GM18951 (cell line): ENCODE results near the gene EXOC2.
"Not testable (repeated sequence)": the region's sequence is repeated elsewhere in the genome, so short reads cannot be mapped to it uniquely, and the experiment has no call there.

Experiments
- POLR2A ChIP-seq: IDR thresholded peaks from 4 replicates; pipeline ENCODE4 v1.6.1; 2011; ENCODE audit warnings: mild to moderate bottlenecking; ENCODE audit not compliant: insufficient read length, insufficient read depth; ENCODE audit errors: extremely low read depth
- in situ Hi-C: fragments of 300-500 bp; cut with MboI; formaldehyde crosslinking; loops from one replicate; pipeline ENCODE4 v1.12.0; 2022; ENCODE audit warnings: low sequenced_read_pairs, mixed read lengths, inconsistent platforms; ENCODE audit not compliant: unreplicated experiment

The EXOC2 gene

GRCh38 chr6:562052-562676 is 130.8 kb downstream of the EXOC2 start:
- TF ChIP-seq POLR2A, result no peak
- in situ Hi-C loops, result no loop called here

DNA sequence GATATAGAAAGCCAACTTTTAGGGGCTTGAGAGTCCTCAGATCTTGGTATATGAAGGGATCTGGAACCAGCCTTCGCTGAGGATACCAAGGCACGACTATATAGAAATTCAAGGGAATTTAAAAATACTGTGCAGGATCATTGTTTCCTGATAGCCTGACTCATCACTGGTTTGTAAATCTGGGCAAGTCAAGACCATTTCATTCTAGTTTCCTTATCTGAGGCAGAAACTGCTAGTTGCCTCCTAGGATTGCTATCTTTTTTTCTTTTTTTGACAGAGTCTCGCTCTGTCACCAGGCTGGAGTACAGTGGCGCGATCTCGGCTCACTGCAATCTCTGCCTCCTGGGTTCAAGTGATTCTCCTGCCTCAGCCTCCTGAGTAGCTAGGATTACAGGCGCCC is 131.6 kb downstream of the EXOC2 start:
- in situ Hi-C loops, result not testable (repeated sequence)

DNA sequence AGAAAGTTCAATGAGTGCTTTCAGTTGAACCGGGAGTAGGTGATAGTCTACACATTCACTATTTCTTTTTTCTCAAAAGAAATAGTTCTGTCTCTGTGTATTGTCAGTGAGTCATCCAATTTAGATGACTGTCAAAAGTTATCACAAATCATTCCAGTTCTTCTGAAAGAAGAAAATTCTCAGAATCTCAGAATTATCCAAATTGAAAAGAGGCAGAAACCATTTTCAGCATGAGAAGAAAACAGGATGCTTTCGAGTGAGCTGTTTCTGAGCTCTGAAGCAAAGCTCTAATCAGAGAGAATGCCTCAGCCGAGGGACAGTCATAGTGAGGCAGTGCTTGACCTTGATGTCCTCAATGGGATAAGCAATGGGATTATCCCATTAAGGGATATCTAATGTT is 134.0 kb downstream of the EXOC2 start:
- no peak for TF ChIP-seq POLR2A
- in situ Hi-C loops, result no loop called here

GRCh38 chr6:558089-558488 is 134.8 kb downstream of the EXOC2 start:
- in situ Hi-C loops, result no loop called here
- TF ChIP-seq POLR2A, result no peak

DNA sequence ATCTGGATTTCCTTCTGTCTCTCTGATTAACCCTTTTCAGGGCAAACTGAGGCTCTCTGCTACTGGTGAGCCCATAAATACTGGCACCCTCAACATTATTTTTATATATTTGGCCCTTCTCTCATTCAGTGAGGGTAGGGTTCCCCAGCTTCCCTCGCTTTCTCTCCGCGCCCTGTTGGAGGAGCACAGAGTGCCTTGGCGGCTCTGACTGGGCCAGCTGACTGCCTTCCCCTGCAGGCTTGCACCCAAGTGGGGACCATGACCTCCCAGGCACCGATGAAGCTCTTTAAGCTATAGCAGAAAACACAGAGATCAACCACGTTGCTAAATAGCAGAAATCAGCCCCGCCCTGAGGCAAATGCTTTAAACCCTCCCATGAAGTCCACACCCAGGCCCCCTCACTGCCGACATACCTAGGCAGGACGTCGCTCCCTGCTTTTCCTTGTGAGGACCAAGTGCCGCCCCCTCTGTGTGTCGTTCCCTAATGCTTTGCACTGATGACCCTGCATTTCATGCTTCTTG is 141.0 kb downstream of the EXOC2 start:
- no peak for TF ChIP-seq POLR2A
- in situ Hi-C loops, result no loop called here

- in situ Hi-C loops, result no loop called here
- TF ChIP-seq POLR2A, result no peak
Observed at GRCh38 chr6:551405-551804, 141.5 kb downstream of the EXOC2 start.

DNA sequence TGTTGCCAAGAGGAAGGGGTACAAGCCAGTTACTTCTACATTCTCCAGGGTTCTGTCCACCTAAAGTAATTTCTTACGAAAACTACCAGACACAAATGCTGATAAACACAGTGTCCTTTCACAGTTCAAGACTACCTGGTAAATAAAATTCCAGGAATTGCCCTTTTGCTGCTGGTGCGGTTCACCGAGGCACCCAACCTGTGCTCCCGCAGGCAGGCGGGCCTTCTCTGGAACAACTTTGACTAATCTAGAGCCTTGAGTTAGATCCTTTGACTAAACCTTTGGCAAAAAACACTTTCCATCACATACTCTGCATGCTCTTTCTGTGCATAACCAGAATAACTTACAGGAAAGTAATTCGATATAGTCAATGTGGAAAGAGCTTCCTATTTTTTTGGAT is 143.0 kb downstream of the EXOC2 start:
- no peak for TF ChIP-seq POLR2A
- in situ Hi-C loops, result no loop called here

DNA sequence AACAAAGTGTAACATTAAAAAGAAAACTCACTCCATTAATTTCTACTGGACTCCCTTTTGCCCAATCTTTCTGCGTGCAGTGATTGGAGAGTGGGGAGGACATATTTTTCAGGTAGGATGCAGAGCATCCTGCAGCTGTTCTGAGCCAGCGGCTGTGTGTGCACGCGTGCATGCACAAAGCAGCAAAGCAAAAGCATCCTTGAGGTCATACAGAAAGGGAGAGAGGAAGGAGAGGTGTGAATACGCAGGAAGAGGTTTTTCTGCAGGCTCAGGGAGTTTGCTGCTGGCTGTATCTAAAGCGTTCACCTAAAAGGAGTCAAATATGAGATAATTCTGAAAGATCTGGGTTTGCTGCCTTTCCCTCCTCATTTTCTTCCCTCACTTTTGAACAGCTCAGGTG is 144.4 kb downstream of the EXOC2 start:
- no peak for TF ChIP-seq POLR2A

GRCh38 chr6:548091-548490 is 144.8 kb downstream of the EXOC2 start:
- in situ Hi-C loops, result no loop called here
- TF ChIP-seq POLR2A, result no peak

More for the DNA sequence above, 144.4 kb downstream of the EXOC2 start:
- in situ Hi-C loops, result no loop called here

DNA sequence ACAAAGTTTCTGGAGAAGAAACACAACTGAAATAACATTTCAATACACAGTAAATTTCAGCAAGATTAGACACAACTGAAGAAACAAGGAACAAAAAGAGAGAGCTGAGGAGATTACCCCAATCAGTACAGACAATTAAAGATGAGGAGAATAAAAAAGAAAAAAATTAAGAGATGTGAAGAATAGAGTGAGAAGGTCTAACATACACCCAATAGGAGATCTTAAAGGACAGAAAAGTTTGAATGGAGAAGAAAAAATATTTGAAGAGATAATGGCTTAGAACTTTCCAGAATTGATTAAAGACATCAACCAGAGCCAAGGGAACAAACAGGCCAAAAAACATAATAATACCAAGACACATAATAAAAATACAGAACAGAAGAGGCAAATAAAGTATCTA is 152.4 kb downstream of the EXOC2 start:
- in situ Hi-C loops, result no loop called here
- TF ChIP-seq POLR2A, result no peak

DNA sequence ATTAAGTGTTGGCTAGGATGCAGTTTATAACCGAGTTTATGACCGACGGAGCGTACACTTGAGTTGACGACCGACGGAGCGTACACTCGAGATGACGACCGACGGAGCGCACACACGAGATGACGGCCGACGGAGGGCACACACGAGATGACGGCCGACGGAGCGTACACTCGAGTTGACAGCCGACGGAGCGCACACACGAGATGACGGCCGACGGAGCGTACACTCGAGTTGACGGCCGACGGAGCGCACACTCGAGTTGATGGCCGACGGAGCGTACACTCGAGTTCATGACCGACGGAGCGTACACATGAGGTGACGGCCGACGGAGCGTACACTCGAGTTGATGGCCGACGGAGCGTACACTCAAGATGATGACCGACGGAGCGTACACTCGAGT is 155.8 kb downstream of the EXOC2 start:
- in situ Hi-C loops, result no loop called here

GRCh38 chr6:530425-530824 is 162.5 kb downstream of the EXOC2 start:
- TF ChIP-seq POLR2A, result no peak
- in situ Hi-C loops, result no loop called here

More for the DNA sequence above, 155.8 kb downstream of the EXOC2 start:
- no peak for TF ChIP-seq POLR2A

DNA sequence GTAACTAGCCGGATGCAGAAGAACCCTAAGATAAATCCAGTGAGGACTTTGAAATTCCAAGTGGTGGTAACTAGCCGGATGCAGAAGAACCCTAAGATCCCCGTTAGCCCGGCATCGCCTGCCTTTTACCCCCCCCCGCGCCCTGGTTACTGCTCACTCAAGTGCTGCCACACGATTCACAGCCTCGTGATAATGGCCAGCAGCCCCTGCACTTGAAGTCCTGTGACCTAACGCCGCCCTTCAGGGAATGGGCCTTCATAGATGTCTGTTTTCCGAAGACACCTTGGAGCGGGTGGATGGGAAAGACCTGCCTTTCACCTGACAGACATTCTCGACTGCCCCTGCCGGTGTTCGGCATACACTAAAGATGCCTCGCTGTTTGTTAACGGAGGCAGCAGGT is 163.9 kb downstream of the EXOC2 start:
- TF ChIP-seq POLR2A, result no peak
- in situ Hi-C loops, result no loop called here

DNA sequence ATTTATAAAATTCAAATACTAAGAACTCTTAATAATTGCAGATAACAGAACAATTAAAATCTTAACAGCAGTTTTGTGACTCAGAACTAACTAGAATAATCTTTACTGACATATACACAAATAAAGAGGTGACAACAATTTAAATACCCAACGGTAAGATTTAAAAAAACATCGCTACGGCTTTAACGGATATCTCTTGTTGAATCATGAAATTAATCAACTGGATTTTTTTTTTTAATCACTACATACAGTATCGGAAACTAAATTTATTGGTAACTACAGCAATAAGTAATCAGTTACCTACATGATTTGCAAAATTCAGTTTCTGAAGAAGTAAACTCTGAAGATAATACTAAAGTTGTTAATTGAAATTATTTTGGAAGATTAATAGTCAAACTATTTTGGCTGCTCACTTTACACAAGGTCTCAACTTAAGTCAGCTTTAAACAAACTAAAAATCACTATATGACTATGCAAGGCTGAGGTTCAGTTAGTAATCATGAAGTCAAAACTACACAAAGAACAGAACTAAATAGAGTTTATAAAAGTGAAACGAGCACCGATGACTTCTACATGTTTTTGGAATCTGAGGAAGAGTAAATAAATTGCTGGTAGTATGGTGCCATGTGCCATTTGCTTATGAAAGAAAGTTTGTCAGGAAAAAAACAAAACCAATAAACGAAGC is 164.8 kb downstream of the EXOC2 start:
- in situ Hi-C loops, result no loop called here

More for the DNA sequence above, 164.8 kb downstream of the EXOC2 start:
- TF ChIP-seq POLR2A, result no peak
